ENCODE measurements around the gene HNRNPDL. TPM values are rescaled to one million over a fixed set of nuclear protein-coding genes. Genes with fewer than 3 reads are reported as not detected.

Gene HNRNPDL
- total and polyA plus RNA-seq, 5 donors: 89.5 to 185 (median 165) TPM

DNA sequence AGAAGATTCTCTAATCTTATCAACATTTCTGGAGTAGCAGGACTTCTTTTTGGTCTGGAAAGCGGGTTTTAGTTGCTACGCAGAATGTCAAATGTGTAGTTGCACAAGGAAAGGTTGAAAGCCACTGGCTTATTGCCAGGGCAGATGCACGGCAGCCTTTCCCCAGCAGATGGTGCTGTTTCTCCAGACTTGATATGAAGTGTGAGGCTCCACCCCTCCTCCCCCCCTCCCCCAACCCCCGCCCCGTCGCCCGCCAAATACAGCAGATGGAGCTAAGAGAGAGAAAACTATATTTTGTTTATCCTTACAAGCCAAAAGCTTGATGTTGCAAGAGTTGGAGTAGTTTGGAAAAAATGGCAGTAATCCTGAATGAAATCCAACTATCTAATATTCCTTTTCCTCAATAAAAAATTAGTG lies 32.2 kb upstream of the HNRNPDL start:
- H3K4me3 ChIP-seq (ENCODE audit: low read length): no peak overlapping the region
- intact Hi-C loops (cut with DNase I): loop anchor here (5.0 to 10.0 kb wide), 6 partner anchors 272 to 802 kb away; no protein-coding TSS in a partner anchor
- no peaks in the 10 kb centered on the region for H3K9me3 ChIP-seq (ENCODE audit: control insufficient read depth, low read length)
- H3K4me1 ChIP-seq (ENCODE audit: control insufficient read depth, insufficient read depth, low read length): no peaks in the 10 kb centered on the region
- H3K27me3 ChIP-seq (ENCODE audit: control insufficient read depth, insufficient read depth): no peaks in the 10 kb centered on the region
- H3K27ac ChIP-seq (ENCODE audit: low read length): no peak overlapping the region
- ATAC-seq: peak; percentile 86 to 89
- DNase-seq: peak; percentile 78 to 94 (median 92)
- WGBS: 5% methylated on average over 7 of the region's 7 CpGs

DNA sequence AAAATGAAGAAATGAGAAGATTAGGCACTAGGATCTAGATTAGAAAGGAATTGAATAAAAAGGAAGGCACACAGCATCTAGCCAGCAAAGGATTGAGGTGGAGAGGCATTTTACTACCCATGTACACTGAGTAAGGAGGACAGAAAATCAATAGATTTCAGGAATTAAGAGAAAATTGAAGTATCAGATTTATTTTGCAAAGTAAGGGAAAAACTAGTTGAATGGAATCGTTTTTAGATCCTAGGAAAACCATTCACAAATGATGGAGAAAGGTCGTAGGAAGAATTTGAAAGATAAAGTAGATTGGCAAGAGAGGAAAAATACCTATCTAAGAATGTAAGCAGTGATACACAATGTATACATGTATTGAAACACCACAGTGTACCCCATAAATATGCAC lies 31.4 kb upstream of the HNRNPDL start:
- intact Hi-C loops (cut with DNase I): loop anchor here (5.0 to 10.0 kb wide), 6 partner anchors 273 to 803 kb away; no protein-coding TSS in a partner anchor
- no peaks in the 10 kb centered on the region for H3K27me3 ChIP-seq (ENCODE audit: control insufficient read depth, insufficient read depth)
- H3K27ac ChIP-seq (ENCODE audit: low read length): no peak overlapping the region
- no peaks in the 10 kb centered on the region for H3K9me3 ChIP-seq (ENCODE audit: control insufficient read depth, low read length)
- no peak for ATAC-seq
- H3K4me1 ChIP-seq (ENCODE audit: control insufficient read depth, insufficient read depth, low read length): no peaks in the 10 kb centered on the region
- H3K4me3 ChIP-seq (ENCODE audit: low read length): no peak overlapping the region
- no peak for DNase-seq
- WGBS: 77% methylated on average over 2 of the region's 2 CpGs

DNA sequence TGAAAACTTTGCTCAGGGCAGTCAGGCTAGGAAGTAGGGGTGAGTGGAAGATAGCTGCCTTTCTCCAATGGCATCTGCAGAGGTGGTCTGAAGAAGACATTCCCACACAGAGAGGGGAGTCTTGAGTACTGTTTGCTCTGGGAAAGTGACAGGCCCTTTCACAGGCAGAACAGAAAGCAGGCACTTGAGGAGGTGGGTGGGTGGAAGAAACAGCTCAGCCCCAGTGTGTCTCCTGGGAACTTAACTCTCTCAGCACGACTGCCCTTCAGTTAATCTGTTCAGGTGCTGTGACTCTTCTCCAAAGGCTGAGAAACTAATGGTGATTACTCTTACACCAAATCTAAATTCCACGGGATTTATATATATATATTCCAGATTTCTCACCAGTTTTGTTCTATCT lies 28.5 kb upstream of the HNRNPDL start:
- ATAC-seq (no peak), DNase-seq (no peak)
- intact Hi-C loops (cut with DNase I): no loop called here
- WGBS: 75% methylated on average over 2 of the region's 2 CpGs
- Histone ChIP-seq H3K27ac (ENCODE audit: low read length) (no peak overlapping the region), H3K27me3 (ENCODE audit: control insufficient read depth, insufficient read depth) (no peaks in the 10 kb centered on the region), H3K4me1 (ENCODE audit: control insufficient read depth, insufficient read depth, low read length) (no peaks in the 10 kb centered on the region), H3K9me3 (ENCODE audit: control insufficient read depth, low read length) (no peaks in the 10 kb centered on the region), H3K4me3 (ENCODE audit: low read length) (no peak overlapping the region)

DNA sequence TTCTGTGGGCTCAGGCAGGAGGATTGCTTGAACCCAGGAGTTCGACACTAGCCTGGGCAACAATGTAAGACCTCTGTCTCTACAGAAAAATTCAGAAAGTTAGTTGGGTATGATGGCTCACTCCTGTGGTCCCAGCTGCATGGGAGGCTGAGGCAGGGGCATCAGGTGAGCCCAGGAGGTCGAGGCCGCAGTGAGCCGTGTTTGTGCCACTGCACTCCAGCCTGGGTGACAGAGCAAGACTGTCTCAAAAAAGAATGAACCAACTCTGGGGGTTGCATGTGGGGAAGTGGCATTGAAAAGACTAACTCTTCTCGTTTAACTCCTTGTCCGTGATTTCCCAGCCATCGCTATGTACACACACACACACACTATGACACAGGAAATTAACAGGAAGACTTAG lies 27.0 kb upstream of the HNRNPDL start:
- ATAC-seq (no peak), DNase-seq (no peak)
- H3K9me3 ChIP-seq (ENCODE audit: control insufficient read depth, low read length): no peaks in the 10 kb centered on the region
- H3K27ac ChIP-seq (ENCODE audit: low read length): no peak overlapping the region
- 86% methylated on average over 7 of the region's 7 CpGs for WGBS
- intact Hi-C loops (cut with DNase I): no loop called here
- no peaks in the 10 kb centered on the region for H3K27me3 ChIP-seq (ENCODE audit: control insufficient read depth, insufficient read depth)
- H3K4me3 ChIP-seq (ENCODE audit: low read length): no peak overlapping the region
- no peaks in the 10 kb centered on the region for H3K4me1 ChIP-seq (ENCODE audit: control insufficient read depth, insufficient read depth, low read length)

DNA sequence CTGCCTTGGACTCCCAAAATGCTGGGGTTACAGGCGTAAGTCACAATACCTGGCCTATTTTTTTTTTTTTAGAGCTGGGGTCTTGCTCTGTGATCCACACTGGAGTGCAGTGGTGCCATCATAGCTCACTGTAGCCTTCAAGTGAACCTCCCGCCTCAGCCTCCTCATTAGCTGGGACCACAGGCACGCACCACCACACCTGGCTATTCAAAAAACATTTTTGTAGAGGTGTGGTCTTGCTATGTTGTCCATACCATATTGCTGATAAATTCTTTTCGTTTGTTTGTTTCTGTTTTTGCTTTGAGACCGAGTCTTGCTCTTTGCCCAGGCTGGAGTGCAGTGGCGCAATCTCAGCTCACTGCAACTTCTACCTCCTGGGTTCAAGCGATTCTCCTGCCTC lies 21.8 kb upstream of the HNRNPDL start:
- no peak for ATAC-seq
- Histone ChIP-seq H3K9me3 (ENCODE audit: control insufficient read depth, low read length) (no peaks in the 10 kb centered on the region), H3K4me1 (ENCODE audit: control insufficient read depth, insufficient read depth, low read length) (no peaks in the 10 kb centered on the region), H3K27ac (ENCODE audit: low read length) (no peak overlapping the region), H3K4me3 (ENCODE audit: low read length) (no peak overlapping the region), H3K27me3 (ENCODE audit: control insufficient read depth, insufficient read depth) (no peaks in the 10 kb centered on the region)
- no peak for DNase-seq
- intact Hi-C loops (cut with DNase I): no loop called here
- 98% methylated on average over 7 of the region's 7 CpGs for WGBS

DNA sequence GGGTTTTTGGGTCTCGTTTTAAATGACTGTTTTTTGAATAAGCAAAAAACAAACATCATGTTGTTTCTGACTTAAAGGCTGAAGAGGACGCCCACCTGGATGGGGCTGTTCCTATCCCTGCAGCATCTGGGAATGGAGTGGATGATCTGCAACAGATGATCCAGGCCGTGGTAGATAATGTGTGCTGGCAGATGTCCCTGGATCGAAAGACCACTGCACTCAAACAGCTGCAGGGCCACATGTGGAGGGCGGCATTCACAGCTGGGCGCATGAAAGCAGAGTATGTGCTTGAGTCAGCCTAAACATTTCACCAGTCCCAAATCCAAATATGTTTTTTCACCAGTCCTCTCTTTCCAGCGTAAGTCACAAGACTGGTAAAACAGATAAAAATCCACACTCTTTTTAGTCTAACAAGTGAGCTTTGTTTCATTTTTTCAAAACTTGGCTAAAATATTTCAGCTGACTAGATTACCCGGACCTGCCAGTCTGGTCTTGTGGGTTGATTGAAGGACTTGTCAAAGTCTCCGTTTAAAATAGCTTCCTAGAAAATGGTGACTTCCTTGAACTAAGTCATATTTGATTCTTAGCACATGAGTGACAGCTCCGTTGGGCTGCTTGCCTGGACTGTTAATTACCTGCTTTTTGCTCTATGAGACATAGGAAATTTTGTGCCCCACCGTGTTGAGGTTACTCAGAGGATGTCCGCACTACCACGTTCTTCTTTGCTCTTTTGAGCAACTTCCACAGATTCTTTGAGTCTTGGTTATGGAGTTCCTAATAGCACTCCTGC lies 20.9 kb upstream of the HNRNPDL start:
- Histone ChIP-seq H3K27ac (ENCODE audit: low read length) (no peak overlapping the region), H3K4me1 (ENCODE audit: control insufficient read depth, insufficient read depth, low read length) (no peaks in the 10 kb centered on the region), H3K27me3 (ENCODE audit: control insufficient read depth, insufficient read depth) (no peaks in the 10 kb centered on the region), H3K9me3 (ENCODE audit: control insufficient read depth, low read length) (no peaks in the 10 kb centered on the region), H3K4me3 (ENCODE audit: low read length) (no peak overlapping the region)
- WGBS: 84% methylated on average over 13 of the region's 13 CpGs
- ATAC-seq (no peak), DNase-seq (no peak)
- intact Hi-C loops (cut with DNase I): no loop called here

DNA sequence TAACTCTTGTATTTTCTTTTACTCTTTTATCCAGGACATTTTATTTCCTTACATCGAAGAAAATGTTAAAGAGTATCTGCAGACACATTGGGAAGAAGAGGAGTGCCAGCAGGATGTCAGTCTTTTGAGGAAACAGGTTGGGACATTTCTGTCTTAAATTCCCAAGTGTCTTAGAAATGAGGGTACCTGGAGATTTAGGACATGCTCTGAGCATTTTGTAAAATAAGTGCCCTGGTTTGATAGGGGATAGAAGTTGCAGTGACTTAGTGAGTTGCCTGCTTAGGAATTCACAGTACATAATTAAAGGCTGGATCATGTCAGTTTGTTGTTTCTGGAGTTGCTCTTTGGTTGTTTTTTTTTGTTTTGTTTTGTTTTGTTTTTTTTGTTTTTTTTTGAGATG lies 17.6 kb upstream of the HNRNPDL start:
- 96% methylated on average over 1 of the region's 1 CpG for WGBS
- intact Hi-C loops (cut with DNase I): no loop called here

DNA sequence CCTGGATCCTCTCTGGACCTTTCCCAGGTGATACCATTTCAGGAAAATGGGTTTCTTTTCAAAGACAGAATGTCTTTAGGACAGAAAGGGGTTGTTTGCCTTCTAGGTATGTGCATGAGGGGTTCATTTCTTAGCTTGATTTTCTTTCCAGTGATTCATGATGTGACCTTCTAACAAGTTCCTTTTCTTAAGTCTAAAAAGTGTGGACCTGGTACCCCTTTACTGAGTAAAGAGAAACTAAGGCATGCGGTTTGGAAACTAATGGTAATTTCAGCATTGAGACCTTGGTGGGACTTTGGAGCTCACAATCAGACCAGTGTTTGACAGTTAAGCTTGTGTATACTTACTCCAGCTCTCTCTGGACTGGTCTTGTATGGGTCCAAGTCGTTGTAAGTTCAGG lies 8.8 kb upstream of the HNRNPDL start:
- Histone ChIP-seq H3K27me3 (ENCODE audit: control insufficient read depth, insufficient read depth) (no peaks in the 10 kb centered on the region), H3K9me3 (ENCODE audit: control insufficient read depth, low read length) (no peaks in the 10 kb centered on the region), H3K27ac (ENCODE audit: low read length) (no peak overlapping the region), H3K4me3 (ENCODE audit: low read length) (no peak overlapping the region), H3K4me1 (ENCODE audit: control insufficient read depth, insufficient read depth, low read length) (no peaks in the 10 kb centered on the region)
- ATAC-seq (no peak), DNase-seq (no peak)
- WGBS: 89% methylated on average over 2 of the region's 2 CpGs
- intact Hi-C loops (cut with DNase I): no loop called here

More for the DNA sequence above, 17.6 kb upstream of the HNRNPDL start:
- Histone ChIP-seq H3K27ac (ENCODE audit: low read length) (no peak overlapping the region), H3K4me3 (ENCODE audit: low read length) (no peak overlapping the region), H3K4me1 (ENCODE audit: control insufficient read depth, insufficient read depth, low read length) (no peaks in the 10 kb centered on the region), H3K9me3 (ENCODE audit: control insufficient read depth, low read length) (no peaks in the 10 kb centered on the region), H3K27me3 (ENCODE audit: control insufficient read depth, insufficient read depth) (no peaks in the 10 kb centered on the region)
- DNase-seq (no peak), ATAC-seq (no peak)

DNA sequence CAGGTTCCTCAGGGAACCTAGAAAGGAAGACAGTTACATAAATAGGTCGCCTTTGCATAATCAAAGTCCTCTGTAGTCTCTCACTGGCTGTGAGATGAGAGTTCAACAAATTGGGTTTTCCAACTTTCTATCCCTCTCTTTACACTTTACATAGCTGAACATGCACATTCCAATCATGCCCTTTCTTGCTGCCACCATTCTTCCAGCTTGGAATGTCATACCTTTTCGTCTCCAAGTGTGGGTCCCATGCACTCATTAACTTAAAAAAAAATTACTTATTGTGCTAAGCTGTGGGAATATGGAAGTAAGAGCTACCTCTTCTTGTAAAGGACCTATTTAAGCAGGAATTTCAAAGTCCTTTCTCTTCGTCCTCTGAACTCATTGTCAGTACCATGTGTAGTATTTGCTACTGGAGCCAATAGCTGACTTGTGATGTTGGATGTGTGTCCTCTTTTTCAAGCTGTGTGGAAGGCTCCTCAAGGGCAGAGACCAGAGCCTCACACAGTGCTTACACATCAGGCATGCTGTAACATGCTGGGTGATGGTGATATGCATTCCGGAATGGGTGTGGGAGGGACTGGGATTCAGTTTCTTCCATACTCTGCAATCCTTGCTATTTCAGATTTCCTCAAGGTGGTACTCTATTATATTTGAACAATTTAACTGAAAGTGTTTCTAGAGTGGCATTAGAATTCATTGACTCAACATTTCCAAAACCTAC lies 7.2 kb upstream of the HNRNPDL start:
- no peak overlapping the region for H3K4me3 ChIP-seq (ENCODE audit: low read length)
- ATAC-seq (no peak), DNase-seq (no peak)
- H3K4me1 ChIP-seq (ENCODE audit: control insufficient read depth, insufficient read depth, low read length): no peaks in the 10 kb centered on the region
- intact Hi-C loops (cut with DNase I): no loop called here
- H3K9me3 ChIP-seq (ENCODE audit: control insufficient read depth, low read length): no peaks in the 10 kb centered on the region
- no peaks in the 10 kb centered on the region for H3K27me3 ChIP-seq (ENCODE audit: control insufficient read depth, insufficient read depth)
- WGBS: 77% methylated on average over 4 of the region's 4 CpGs
- H3K27ac ChIP-seq (ENCODE audit: low read length): no peak overlapping the region

DNA sequence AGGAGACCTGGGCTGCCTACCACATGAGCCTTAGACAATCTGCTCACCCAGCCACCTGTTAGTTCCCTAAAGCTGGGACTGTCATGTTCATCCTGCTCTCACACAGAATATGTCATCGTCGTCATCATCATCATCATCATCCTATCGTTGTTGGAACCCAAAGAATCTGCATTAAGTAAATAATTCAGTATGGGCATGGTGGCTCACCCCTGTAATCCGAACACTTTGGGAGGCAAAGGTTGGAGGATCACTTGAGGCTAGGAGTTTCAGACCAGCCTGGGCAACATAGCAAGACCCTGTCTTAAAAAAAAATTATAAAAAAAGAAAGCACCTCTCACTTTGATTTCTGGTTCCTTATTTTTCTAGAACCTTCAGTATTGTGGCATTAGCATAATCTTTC lies 6.5 kb upstream of the HNRNPDL start:
- H3K27ac ChIP-seq (ENCODE audit: low read length): no peak overlapping the region
- DNase-seq (no peak), ATAC-seq (no peak)
- no peak overlapping the region for H3K4me3 ChIP-seq (ENCODE audit: low read length)
- H3K9me3 ChIP-seq (ENCODE audit: control insufficient read depth, low read length): no peaks in the 10 kb centered on the region
- H3K27me3 ChIP-seq (ENCODE audit: control insufficient read depth, insufficient read depth): no peaks in the 10 kb centered on the region
- 95% methylated on average over 4 of the region's 4 CpGs for WGBS
- intact Hi-C loops (cut with DNase I): no loop called here
- H3K4me1 ChIP-seq (ENCODE audit: control insufficient read depth, insufficient read depth, low read length): no peaks in the 10 kb centered on the region

DNA sequence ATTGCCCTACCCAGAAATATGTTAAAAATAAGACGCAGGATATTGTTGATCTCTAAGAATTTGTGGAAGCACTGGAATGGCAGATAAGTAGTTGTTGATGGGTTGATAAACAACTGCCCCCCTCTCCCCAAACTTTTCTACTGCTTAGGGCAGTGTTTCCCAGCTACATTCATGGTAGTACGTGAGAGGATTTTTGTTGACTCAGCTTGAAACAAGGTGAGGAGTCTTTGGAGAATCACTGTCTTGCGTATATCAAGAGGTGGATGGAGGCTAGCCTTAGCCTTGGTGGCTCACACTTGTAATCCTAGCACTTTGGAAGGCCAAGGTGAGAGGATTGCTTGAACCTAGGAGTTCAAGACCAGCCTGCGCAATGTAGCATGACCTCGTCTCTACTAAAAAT lies 5.9 kb upstream of the HNRNPDL start:
- Histone ChIP-seq H3K9me3 (ENCODE audit: control insufficient read depth, low read length) (no peaks in the 10 kb centered on the region), H3K4me3 (ENCODE audit: low read length) (no peak overlapping the region), H3K27ac (ENCODE audit: low read length) (no peak overlapping the region), H3K4me1 (ENCODE audit: control insufficient read depth, insufficient read depth, low read length) (peaks cover 3% of the 10 kb centered on the region), H3K27me3 (ENCODE audit: control insufficient read depth, insufficient read depth) (no peaks in the 10 kb centered on the region)
- 96% methylated on average over 5 of the region's 5 CpGs for WGBS
- ATAC-seq: no peak
- no peak for DNase-seq
- intact Hi-C loops (cut with DNase I): no loop called here
